HFF-Myc (cell line): ENCODE data around the gene ITM2A.

ENCODE experiments used
- DNase-seq: peaks from one replicate; pipeline ENCODE4 v3.0.0-alpha.2; 2011; ENCODE audit warnings: low read depth; ENCODE audit errors: extremely low read depth
- H3K4me3 ChIP-seq: replicated peaks from 2 replicates; pipeline ENCODE4 v1.5.1; 2011; ENCODE audit warnings: low read depth, mild to moderate bottlenecking, control low read depth, low read length
- CTCF ChIP-seq: IDR thresholded peaks from 2 replicates; pipeline ENCODE4 v1.5.1; 2012; ENCODE audit warnings: mild to moderate bottlenecking, low read depth, low read length, control low read depth; ENCODE audit errors: missing control alignments

The ITM2A gene

DNA sequence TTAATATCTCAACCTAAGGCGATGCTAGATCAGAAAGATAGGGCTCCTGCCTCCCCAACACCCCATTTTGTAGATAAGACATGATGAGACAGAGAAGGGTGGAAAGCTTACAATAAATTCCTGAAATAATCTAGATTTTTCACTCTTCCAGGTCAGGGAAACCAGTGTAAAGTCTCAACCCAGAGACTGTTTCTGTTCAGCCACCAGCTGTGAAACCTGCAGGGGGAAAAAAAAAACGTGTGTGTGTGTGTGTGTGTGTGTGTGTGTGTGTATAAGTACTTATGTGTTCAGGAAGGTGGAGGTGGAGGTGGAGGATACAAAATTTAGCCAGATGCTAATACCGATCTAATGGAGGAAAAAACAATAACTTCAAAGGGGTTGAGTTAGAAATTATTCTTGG lies 773 bp upstream of the ITM2A start:
- DNase-seq, result no peak
- no peak for TF ChIP-seq CTCF
- no peak overlapping the region for H3K4me3 ChIP-seq

- no peak overlapping the region for H3K4me3 ChIP-seq
- DNase-seq, result no peak
- TF ChIP-seq CTCF, result no peak
Measured at GRCh38 chrX:79366556-79366872, 620 bp downstream of the ITM2A start.

DNA sequence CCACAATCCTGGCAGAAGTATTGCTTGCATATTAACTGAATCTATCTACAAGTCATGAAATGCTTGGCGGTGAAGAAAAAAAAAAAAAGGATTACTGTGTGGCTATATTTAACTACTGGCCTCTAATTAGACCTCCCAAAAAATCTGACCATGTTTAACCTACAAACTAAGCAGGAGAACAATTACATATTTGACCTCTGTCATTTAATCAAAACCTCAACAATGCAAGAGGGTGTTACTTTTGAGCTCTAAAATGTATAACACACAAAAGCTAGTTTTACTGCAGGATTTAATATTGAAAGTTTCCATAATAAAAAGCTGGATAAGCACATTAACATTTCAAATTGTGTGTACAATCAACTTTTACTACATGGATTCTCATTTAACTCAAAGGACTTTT lies 1.5 kb downstream of the ITM2A start:
- no peak for TF ChIP-seq CTCF
- DNase-seq, result no peak
- no peak overlapping the region for H3K4me3 ChIP-seq

GRCh38 chrX:79364306-79364705 lies 2.8 kb downstream of the ITM2A start:
- DNase-seq, result no peak
- H3K4me3 ChIP-seq, result no peak overlapping the region

DNA sequence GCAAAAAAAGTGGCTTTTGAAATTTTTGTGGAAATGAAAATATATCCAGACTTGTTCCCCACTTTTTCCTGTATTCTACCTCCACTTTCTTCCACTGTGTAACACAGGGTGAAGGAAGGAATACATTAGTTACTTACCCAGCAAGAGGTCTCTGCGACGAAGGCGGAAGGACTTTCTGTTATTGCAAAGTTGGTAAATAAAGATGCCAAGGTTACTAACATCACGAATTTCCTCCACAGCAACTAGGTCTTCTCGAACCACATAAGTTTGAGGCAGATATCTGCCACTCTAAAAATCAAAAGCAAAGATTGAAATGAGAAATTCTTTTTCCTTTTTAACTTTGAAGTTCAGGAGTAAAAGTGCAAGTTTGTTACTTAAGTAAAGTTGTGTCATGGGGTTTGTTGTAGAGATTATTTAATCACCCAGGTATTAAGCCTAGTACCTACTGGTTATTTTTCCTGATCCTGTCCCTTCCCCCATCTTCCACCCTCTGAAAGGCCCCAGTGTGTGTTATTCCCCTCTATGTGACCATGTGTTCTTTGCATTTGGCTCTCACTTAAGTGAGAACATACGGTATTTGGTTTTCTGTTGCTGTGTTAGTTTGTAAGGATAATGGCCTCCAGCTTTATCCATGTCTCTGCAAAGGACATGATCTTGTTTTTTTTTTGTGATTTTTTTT lies 5.8 kb downstream of the ITM2A start:
- TF ChIP-seq CTCF, result no peak
- DNase-seq, result no peak
- H3K4me3 ChIP-seq, result no peak overlapping the region

More at GRCh38 chrX:79364306-79364705, 2.8 kb downstream of the ITM2A start:
- no peak for TF ChIP-seq CTCF

DNA sequence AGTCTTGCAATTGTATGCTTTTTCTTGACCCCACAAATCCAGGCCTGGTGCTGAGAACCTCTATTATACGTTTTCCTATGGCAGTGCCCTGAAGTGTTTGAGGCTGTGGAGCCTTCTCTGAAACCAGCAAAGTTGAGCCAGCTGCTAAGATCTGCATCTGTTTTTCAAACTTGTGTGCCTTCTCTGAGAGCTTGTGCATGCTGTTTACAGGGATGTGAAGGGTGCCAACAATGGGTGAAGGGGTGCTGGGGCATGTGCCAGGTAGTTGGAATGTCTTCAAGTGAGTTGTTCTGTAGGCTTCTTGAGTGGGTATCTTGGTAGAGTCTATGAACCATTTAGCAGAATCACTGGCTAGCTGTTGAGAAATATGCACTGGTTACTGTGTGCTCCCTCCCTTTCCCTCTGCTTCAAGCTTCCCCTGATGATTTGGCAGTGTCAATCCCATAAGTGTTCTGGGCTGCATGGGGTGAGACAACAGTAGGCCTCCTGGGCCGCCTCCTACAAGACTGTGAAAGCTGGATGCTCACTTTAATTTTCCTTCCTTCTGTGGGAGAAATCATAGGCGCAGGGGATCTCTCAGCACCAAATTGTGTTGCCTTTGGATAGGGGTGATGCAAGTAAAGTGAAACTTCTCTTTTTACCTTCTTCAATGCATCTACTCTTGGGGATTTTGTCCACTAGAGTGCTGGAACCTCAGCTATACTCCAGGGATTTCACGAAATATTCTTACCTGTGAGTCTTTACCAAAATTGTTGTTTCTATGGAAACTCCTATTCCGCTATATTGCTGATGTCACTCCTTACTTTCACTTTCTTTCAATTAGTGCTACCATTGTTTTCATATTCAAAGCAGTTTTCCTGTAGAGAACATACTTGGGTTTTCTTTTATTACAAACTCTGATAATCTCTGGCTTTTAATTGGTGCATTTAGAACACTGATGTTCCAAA lies 30.0 kb downstream of the ITM2A start:
- no peak for DNase-seq
- no peak for TF ChIP-seq CTCF
- no peak overlapping the region for H3K4me3 ChIP-seq
